Spleen (tissue), 11 donors: ENCODE measurements around the gene KIAA1549. TPM values are rescaled to one million over a fixed set of nuclear protein-coding genes. Genes with fewer than 3 reads are reported as not detected.

ENCODE experiments used
- DNase-seq: peaks from one replicate; pipeline ENCODE4 v3.0.0-alpha.2; 2020
- H3K27ac ChIP-seq, 8 donors: fragments of 200-600 bp; sonication (generic) in 7 of 8; 1 replicate in 4 of 8; 2 replicates in 4 of 8; pipeline versions ENCODE4 v1.5.0 to v1.8.0; 2016 to 2021; ENCODE audit warnings: inconsistent platforms in 4 of 8, mild to moderate bottlenecking in 4 of 8, moderate library complexity in 1 of 8
- H3K27me3 ChIP-seq, 7 donors: fragments of 200-600 bp; sonication (generic) in 6 of 7; replicated peaks in 1 of 7; 1 replicate in 4 of 7; 2 replicates in 3 of 7; pipeline versions ENCODE4 v1.5.0 to v1.8.0; 2016 to 2021; ENCODE audit warnings: inconsistent platforms in 3 of 7, mild to moderate bottlenecking in 1 of 7
- H3K36me3 ChIP-seq, 6 donors: fragments of 200-600 bp; sonication (generic) in 5 of 6; 1 replicate in 4 of 6; 2 replicates in 2 of 6; pipeline versions ENCODE4 v1.5.0 to v1.8.0; 2016 to 2021; ENCODE audit warnings: inconsistent platforms in 2 of 6
- H3K4me1 ChIP-seq, 6 donors: fragments of 200-600 bp; sonication (generic) in 5 of 6; 1 replicate in 3 of 6; 2 replicates in 3 of 6; pipeline versions ENCODE4 v1.5.0 to v1.8.0; 2016 to 2021; ENCODE audit warnings: inconsistent platforms in 3 of 6
- H3K4me3 ChIP-seq, 8 donors: fragments of 200-600 bp; sonication (generic) in 7 of 8; 1 replicate in 4 of 8; 2 replicates in 4 of 8; pipeline versions ENCODE4 v1.5.0 to v1.8.0; 2016 to 2021; ENCODE audit warnings: inconsistent platforms in 4 of 8, mild to moderate bottlenecking in 4 of 8, moderate library complexity in 2 of 8
- H3K9me3 ChIP-seq, 8 donors: fragments of 200-600 bp; sonication (generic) in 7 of 8; 1 replicate in 4 of 8; 2 replicates in 4 of 8; pipeline versions ENCODE4 v1.5.0 to v1.8.0; 2016 to 2021; ENCODE audit warnings: inconsistent platforms in 4 of 8
- CTCF ChIP-seq, 11 experiments: fragments of 200-600 bp in 7 of 11; fragments of 450-650 bp in 4 of 11; sonication (generic) in 4 of 11; IDR thresholded peaks in 8 of 11; conservative IDR thresholded peaks in 3 of 11; 1 replicate in 7 of 11; 2 replicates in 4 of 11; pipeline versions ENCODE4 v1.4.0 to v1.8.0; 2016 to 2021; ENCODE audit warnings: antibody characterized with exemption in 11 of 11, inconsistent platforms in 4 of 11, mild to moderate bottlenecking in 1 of 11
- POLR2A ChIP-seq, 3 donors: fragments of 450-650 bp; IDR thresholded peaks; one replicate each; pipeline ENCODE4 v1.5.1; 2017; ENCODE audit warnings: antibody characterized with exemption in 3 of 3, mild to moderate bottlenecking in 1 of 3
- POLR2AphosphoS5 ChIP-seq, 3 donors: sonication (generic); formaldehyde crosslinking; IDR thresholded peaks; one replicate each; pipeline ENCODE4 v1.5.1; 2017; ENCODE audit warnings: antibody characterized with exemption in 3 of 3
- whole genome bisulfite sequencing, 5 donors: extraction: QIAGEN DNeasy Blood & Tissue Kit in 3 of 5; methylation state at CpG; one replicate each; pipeline versions ENCODE4 v1.1.5 to v1.1.7; 2013 to 2018; 5-methylcytosine and 5-hydroxymethylcytosine counted together
- intact Hi-C: fragments of 100-400 bp; cut with DNase I; formaldehyde crosslinking; loops from one replicate; pipeline ENCODE4 v1.15.0; 2023; ENCODE audit warnings: low total_unique reads
- polyA plus RNA-seq, 3 donors: library from polyadenylated mRNA; stranded (reverse); fragments of 200-250 nt; gene quantifications; one replicate each; pipeline ENCODE4 v1.2.1, GENCODE V29; 2013
- total RNA-seq, 7 donors: library from RNA; depleted of rRNA in 3 of 7; stranded (reverse); fragments of >200 nt in 3 of 7; fragmentation: NEBNext Ultra II Directional in 4 of 7; extraction: Animal tissue kit (Norgen Biotek cat#: 25700) in 4 of 7; gene quantifications; one replicate each; pipeline versions ENCODE4 v1.1.0 to v1.2.1, GENCODE V29; 2016 to 2021
- donor health status: healthy with polysubstance abuse.
- donor health status: DM: no; HTN: no; CAD: no; lungs with moderate emphysema.
- donor health status: DM: no; HTN: no; CAD: no.
- donor health status: Bipolar disorder and iron deficiency.
- donor health status: healthy.
- donor health status: DM: no; HTN: no; CAD: no.
- donor health status: DM: yes; HTN: yes; CAD: no.

KIAA1549 gene
- total and polyA plus RNA-seq, 10 donors: 0.03 to 1.8 (median 0.85) TPM

- no peak for TF ChIP-seq POLR2A (IDR thresholded peaks at IDR 0.05)
- no peak for TF ChIP-seq CTCF (IDR thresholded peaks at IDR 0.05 in 8 of 11, conservative IDR thresholded peaks at IDR 0.05 in 3 of 11)
- no peak for TF ChIP-seq POLR2AphosphoS5 (IDR thresholded peaks at IDR 0.05)
- no peak for DNase-seq
- Histone ChIP-seq H3K9me3 (no peaks in the 10 kb centered on the region), H3K27me3 (no peaks in the 10 kb centered on the region), H3K36me3 (no peaks in the 10 kb centered on the region), H3K27ac (no peak overlapping the region), H3K4me3 (no peak overlapping the region), H3K4me1 (no peaks in the 10 kb centered on the region)
- 81 to 92% (median 86%) methylated on average over 6 of the region's 6 CpGs for WGBS, 5 donors
- intact Hi-C loops: no loop called here
Observed at GRCh38 chr7:138911007-138911406, 70.2 kb downstream of the KIAA1549 start.

GRCh38 chr7:138907850-138908249 is 73.3 kb downstream of the KIAA1549 start:
- Histone ChIP-seq H3K4me1 (peaks cover 0 to 4% (median 0%) of the 10 kb centered on the region in 6 donors), H3K27ac (no peak overlapping the region), H3K27me3 (no peaks in the 10 kb centered on the region), H3K9me3 (no peaks in the 10 kb centered on the region), H3K36me3 (no peaks in the 10 kb centered on the region), H3K4me3 (no peak overlapping the region)
- intact Hi-C loops: no loop called here
- 79 to 91% (median 87%) methylated on average over 8 of the region's 8 CpGs for WGBS, 5 donors
- no peak for TF ChIP-seq CTCF (IDR thresholded peaks at IDR 0.05 in 8 of 11, conservative IDR thresholded peaks at IDR 0.05 in 3 of 11)
- no peak for DNase-seq

- DNase-seq: no peak
- H3K27me3 ChIP-seq: peaks cover 0 to under 1% (median 0%) of the 10 kb centered on the region in 7 donors
- no peak overlapping the region for H3K4me3 ChIP-seq
- H3K36me3 ChIP-seq: no peaks in the 10 kb centered on the region
- WGBS, 5 donors: 80 to 89% (median 84%) methylated on average over 5 of the region's 5 CpGs
- H3K27ac ChIP-seq: no peak overlapping the region
- H3K9me3 ChIP-seq: no peaks in the 10 kb centered on the region
- peaks cover 0 to 6% (median 0%) of the 10 kb centered on the region in 6 donors for H3K4me1 ChIP-seq
- TF ChIP-seq POLR2A (IDR thresholded peaks at IDR 0.05) (no peak), CTCF (IDR thresholded peaks at IDR 0.05 in 8 of 11, conservative IDR thresholded peaks at IDR 0.05 in 3 of 11) (no peak), POLR2AphosphoS5 (IDR thresholded peaks at IDR 0.05) (no peak)
- intact Hi-C loops: no loop called here
Observed at GRCh38 chr7:138907201-138907847, 73.9 kb downstream of the KIAA1549 start.

- no peaks in the 10 kb centered on the region for H3K9me3 ChIP-seq
- H3K27ac ChIP-seq: no peak overlapping the region
- no peak for TF ChIP-seq CTCF (IDR thresholded peaks at IDR 0.05 in 8 of 11, conservative IDR thresholded peaks at IDR 0.05 in 3 of 11)
- TF ChIP-seq POLR2AphosphoS5 (IDR thresholded peaks at IDR 0.05): no peak
- TF ChIP-seq POLR2A (IDR thresholded peaks at IDR 0.05): no peak
- no peaks in the 10 kb centered on the region for H3K36me3 ChIP-seq
- WGBS, 5 donors: 77 to 92% (median 89%) methylated on average over 14 of the region's 14 CpGs
- DNase-seq: no peak
- intact Hi-C loops: no loop called here
- H3K27me3 ChIP-seq: peaks cover 0 to 8% (median 0%) of the 10 kb centered on the region in 7 donors
- H3K4me1 ChIP-seq: peaks cover 0 to 6% (median 0%) of the 10 kb centered on the region in 6 donors
- no peak overlapping the region for H3K4me3 ChIP-seq
Observed at GRCh38 chr7:138903859-138904435, 77.2 kb downstream of the KIAA1549 start.
